ENCODE data around the gene LIPE.

- TF ChIP-seq GATA2 (IDR thresholded peaks at IDR 0.05; ENCODE audit: low read depth, low read length), result no peak
- TF ChIP-seq GATA3 (IDR thresholded peaks at IDR 0.05; ENCODE audit: low read depth, low read length), result no peak
Observed at GRCh38 chr19:42442833-42443232, 15.6 kb upstream of the LIPE start, which contains the start of gene CXCL17.

All from SH-SY5Y (cell line).